NCI-H82 treated with DMSO at 0.1 percent for 48 hours (cell line): Measurements from ENCODE around the gene IGIP.

Experiments
- DNase-seq: peaks from one replicate; lab custom pipeline; 2025; ENCODE audit not compliant: unreplicated experiment; lab: John Stamatoyannopoulos, UW

IGIP gene

DNA sequence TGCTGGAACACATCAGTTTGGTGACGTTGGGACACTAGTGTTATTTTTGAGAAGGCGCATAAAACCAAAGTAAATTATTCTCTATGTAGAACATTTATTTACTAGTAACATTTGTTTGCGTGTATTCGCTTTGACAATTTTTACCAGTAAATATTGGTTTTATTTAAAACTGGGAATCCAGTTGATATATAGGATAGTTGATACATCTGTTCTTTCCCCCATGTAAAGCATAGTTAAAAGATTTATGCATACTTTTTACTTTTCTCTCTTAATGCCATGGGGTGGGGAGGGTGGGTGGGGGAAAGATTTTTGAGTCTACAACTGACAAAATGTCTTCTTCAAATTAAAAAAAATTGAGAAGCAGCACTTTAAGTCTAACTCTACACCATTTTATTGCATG lies at the start of gene IGIP:
Gene IGIP (plus strand): TSS at position 301 of the 400 bp plus-strand sequence. CDS start 2,540 bp downstream, outside the sequence.
- no peak for DNase-seq

DNA sequence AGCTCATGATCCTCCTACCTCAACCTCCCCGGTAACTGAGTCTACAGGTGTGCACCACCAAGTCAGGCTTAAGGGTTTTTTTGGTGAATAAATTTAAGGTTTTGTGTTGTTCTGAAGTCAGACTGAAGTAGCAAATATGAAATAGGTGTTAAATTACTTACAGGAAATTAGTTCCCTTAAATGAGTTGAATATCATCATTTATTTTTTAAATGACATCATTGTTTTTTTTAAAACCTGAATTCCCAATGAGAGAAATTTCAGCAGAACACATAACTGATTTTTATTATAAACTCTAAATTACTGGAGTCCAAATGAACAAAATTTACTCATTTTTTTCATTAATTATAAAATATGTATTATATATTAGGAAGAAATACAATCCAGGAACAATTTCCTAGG lies 49.6 kb upstream of the IGIP start:
- no peak for DNase-seq

DNA sequence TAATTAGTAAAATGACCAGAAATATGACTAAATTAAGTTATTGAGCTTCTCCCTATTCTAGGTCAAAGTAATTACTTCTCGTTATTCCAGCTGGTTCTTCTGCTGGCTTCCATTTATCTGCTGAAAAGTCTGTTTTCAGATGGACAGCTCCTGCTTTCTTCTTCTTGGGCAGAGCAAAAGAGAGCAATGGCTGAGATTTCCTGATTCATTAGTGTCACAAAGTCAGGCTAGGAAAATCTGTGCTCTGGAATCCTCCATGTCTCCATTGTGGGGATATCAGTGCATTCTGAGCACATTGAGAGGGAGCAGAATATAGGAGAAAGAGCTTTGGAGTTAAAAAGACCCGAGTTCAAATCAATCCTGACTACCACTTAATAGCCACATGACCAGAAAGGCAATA lies 48.9 kb upstream of the IGIP start:
- no peak for DNase-seq

DNA sequence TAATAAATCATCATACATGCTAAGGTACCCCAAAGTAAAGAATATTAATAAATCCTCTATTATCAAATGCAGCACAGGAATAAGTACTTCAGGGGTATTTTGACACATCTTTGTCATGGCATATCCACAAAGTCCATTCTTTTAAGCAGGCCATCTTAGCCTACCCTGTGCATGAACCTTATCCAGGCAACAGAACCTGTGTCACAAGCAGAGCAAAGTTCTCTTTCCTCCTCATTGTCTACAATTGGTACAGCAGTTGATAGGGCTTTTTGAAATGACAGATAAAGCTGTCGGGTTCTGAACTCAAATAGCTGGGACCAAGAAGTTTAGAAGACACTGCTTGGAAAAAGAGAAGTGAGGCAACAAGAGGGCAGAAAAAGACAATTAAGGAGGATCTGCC lies 42.6 kb upstream of the IGIP start:
- no peak for DNase-seq

DNA sequence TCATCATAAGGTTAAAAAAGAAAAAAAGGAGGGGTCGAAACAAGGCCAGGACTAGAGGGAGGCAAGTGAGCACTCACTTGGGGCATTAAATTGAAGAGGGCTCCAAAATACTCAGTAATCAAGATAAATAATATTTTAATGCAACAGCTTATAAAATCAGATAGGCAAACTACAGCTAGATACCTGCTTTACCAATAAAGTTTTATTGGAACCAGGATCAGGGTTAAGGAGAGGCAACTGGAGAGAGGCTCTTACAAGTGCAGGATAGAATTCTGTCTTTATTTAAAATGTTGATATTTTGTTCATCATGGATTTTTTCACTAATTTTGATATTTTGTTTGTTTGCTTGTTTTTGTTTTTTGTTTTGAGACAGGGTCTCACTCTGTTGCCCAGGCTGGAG lies 42.1 kb upstream of the IGIP start:
- DNase-seq, result no peak

DNA sequence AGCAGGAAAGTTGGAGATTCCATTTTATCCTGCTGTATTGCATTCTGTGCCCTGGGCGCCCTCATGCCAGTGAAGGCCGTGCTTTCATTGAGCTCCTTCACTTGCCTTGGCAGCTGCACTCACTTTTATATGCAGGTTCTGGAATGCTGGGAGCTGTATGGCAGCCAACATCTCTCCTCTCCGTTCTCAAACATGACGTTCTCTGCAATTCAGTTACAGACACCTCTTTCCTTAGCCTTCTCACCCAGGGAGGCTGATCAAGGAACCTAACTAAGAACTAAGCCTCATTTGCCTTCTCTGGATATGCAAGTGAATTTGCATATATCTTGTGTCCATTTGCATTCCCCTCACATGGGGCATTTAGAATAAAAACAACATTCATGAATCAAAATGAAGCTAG lies 41.2 kb upstream of the IGIP start:
- DNase-seq, result no peak

DNA sequence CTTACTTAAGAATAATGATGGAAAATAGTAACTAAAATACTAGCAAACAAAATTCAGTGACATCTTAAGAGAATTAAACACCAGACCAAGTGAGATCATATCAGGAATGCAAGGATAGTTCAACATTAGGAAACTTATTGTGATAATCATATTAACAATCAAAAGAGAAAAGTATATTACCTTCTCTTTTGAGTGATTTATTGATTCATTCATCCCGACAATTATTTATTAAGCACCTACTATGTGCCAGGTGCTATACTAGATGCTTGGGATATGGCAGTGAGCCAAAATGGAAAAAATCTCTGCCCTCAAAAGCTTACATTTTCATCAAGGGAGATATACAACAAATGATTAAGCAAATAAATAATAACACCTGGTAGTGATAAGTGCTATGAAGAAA lies 35.5 kb upstream of the IGIP start:
- DNase-seq, result no peak

DNA sequence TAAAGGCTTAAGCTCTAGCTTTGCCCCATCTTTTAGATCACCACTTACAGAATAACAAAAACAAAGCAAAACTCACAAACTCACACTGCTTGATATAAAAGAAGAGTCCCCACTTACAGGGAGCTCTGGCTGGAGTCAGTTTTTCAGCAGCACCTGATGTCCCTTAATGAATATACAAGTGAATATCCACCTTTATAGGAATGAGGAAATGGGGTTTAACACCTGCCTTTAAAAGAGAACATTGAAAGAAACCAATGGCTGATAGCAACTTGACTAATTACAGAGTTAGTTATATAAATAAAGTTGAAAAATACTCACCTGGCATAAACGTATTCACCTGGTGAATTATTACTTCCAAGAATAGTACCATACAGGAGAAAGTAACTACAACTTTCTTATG lies 32.6 kb upstream of the IGIP start:
- no peak for DNase-seq

DNA sequence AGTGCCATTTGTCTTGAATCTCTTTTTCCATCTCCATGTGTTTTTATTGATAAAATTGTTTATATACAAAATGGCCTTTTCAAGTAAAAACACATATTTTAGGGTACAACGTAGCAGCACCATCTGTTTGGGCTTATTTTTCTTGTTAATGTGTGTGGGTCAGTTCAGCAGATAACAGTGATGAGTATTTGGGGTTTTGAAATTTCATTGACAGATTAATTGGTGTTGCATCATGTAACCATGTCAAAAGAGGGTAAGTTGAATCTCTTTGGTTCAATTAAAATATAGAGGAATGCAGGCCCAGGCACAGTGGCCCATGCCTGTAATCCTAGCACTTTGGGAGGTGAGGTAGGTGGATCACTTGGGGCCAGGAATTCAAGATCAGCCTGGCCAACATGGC lies 31.9 kb upstream of the IGIP start:
- no peak for DNase-seq

DNA sequence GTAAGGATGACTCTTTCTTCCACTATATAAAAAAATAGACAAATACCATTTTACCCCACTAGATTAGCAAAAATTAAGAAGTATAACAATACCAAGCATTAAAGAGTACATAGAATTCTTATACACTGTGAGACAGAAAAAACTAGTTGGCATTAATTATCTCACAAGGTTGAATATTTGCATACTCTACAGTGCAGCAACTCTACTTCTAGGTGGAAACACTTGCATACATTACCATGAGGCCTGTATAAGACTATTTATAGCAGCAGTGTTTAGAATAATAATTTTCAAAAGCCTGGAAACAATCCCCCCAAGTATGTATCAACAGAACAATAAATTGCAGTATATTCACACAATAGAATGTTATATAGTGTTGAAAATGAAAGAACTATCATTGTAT lies 30.8 kb upstream of the IGIP start:
- no peak for DNase-seq

DNA sequence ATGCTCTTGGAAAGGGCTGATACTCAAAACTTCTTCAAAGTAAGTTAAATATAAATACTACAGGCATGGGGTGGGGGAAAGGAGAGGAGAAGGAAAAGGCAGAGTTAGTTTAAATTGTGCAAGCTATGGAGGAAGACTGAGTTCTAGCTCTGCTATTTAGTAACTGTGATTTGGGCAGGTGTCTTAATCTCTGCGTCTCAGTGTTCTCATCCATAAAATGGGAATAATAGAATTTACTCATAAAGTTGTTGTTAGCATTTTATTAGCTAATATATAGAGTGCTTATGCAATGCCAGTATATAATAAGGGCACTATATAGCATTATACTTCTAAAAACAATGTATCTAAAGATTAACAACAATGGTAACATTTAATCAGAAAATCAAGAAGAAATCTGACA lies 24.6 kb upstream of the IGIP start:
- no peak for DNase-seq

DNA sequence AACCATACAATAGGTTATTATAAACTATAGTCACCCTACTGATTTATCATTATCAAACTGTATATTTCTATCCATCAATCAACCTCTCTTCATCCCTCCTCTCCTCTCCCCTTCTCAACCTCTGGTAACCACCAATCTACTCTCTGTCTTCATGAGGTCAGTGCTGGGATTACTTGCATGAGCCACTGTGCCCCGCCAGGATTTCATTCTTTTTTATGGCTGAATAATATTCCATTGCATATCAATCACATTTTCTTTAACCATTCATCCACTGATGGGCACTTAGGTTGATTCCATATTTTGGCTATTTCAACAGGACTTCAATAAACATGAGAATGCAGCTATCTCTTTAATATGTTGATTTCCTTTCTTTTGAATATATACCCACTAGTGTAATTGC lies 22.6 kb upstream of the IGIP start:
- DNase-seq, result no peak

DNA sequence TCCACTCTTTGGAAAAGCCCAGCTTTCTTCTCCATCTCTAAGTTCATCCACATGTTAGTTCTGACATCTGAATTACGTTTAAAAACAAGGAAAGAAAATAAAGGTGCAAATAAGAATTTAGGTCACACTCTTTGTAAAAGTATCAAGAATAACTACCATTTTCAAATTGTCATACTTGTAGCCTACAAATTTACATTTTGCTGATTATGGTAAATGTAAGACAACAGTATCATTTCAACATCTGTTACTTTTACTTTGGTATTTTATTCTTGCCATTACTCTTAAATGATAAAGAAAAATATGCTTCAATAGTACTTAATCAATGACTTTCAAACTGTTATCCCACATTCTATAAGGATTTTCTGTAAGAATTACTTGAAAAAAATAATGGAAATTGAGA lies 21.6 kb upstream of the IGIP start:
- no peak for DNase-seq

DNA sequence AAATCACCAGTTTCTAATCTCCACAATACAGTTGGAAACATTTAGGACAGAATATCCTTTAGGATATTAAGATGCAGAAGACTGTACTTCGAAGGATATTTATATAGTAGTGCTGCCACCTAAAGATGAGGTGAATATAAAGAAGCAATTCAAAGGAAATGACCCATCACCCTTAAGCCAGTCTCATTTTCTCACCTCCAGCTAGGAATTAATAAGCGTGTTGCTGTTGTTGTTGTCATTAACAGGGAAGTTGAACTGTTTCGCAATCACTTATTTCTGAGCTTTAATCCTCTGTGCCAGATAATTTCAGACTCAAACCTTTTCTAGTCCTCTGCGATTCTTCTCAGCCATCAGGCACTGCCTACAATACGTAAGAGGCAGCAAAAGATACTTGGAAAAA lies 19.6 kb upstream of the IGIP start:
- DNase-seq, result no peak

DNA sequence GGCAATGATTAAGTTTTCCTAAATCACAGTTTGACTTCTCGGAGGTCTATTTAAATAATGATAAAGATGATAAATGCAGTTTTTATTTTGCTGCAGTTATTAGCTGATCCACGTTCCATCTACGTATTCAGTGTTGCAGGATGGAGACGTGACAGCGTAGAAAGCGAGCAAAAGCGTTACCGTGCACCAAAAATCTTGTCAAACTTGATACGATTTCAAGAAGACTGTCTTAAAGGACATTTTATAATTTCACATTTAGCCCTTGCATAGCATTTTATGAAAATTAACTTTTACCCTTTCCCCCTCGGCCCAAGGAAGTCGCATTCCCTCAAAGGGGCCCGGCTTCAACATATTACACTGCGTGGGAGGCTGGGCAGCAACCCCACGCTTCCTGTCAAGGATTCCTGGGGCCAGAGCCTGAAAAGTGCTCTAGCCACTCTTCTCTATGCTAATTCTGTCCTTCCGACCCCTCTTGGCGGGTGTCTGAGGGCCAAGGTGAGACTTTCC lies 18.9 kb upstream of the IGIP start:
- DNase-seq, result no peak

DNA sequence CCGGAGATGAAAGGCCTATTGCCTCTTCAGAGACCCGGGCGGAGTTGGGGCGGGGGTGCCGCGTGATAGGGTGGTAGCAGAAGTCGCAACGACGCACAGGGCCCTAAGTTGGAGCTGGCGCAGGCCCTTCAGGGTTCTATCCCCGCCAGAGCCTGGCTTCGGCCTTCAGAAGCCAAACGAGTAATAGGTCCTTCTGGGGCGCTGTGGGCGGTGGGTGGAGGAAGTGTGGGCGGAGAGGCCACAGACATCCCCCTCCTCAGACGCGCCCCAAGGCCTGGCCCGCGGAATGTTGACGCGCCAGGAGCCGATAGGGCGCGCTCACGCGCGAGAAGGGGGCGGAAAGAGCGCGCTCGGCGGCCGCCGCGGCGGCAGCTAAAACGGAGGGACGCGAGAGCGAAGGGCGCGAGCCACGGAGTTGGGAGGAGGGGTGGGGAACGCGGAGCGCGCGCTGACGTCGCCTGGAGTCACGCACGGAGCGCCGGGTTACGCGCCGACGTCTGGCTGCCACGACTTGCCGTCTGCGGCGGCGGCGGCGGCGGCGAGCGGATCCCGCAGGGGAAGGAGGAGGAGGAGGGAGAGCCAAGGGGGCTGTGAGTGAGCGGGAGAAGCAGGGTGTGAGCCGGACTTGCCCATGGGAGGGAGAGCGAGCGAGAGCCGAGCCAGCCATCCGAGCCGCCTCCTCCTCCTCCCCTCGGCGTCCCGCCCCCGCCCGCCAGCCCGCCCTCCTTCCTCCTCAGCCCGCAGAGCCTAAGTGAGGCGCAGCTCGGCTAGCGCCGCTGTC lies 18.2 kb upstream of the IGIP start:
- DNase-seq, result peak; percentile 67

DNA sequence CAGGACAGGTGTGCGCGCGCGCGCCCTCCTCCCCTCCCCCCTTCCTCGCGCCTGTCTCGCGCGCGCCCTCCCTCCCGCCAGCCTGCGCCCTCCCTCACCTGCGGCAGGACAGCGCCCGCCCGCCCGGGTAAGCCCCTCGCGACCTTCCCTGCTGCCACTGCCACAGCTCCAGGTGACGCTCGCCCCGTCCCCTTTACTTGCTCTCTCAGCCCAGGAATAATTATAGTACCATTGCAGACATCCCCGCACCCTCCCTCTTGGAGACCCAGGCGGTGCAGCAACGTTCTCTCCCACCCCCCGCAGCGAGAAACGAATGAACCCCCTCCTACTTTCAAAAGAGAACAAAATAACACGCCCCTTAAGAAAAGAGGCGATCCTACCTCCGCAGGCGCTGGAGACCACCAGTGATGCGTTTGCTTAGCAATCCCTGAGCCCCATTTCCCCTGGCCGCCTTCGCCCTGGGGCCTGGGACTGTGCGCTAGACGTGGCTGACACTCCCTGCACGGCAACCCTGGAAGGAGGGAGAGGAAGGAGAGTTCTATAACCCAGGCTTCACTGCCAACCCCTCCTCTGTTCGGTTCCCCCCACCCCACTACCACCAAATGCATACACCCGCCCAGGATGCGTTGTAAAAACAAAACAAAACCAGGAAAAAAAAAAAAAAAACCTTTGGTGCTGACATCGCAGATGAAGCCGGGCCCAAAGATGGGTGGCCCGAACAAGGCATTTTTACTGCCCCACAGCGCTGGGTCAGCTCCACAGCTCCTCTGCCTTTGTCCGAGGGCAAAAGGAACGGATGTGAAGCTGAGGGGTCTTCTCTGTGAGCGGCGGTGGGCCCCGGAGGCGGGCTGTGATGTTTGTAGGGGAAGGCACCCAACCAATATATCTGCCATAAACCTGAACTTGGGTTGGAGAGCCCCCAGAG lies 17.4 kb upstream of the IGIP start:
- no peak for DNase-seq

DNA sequence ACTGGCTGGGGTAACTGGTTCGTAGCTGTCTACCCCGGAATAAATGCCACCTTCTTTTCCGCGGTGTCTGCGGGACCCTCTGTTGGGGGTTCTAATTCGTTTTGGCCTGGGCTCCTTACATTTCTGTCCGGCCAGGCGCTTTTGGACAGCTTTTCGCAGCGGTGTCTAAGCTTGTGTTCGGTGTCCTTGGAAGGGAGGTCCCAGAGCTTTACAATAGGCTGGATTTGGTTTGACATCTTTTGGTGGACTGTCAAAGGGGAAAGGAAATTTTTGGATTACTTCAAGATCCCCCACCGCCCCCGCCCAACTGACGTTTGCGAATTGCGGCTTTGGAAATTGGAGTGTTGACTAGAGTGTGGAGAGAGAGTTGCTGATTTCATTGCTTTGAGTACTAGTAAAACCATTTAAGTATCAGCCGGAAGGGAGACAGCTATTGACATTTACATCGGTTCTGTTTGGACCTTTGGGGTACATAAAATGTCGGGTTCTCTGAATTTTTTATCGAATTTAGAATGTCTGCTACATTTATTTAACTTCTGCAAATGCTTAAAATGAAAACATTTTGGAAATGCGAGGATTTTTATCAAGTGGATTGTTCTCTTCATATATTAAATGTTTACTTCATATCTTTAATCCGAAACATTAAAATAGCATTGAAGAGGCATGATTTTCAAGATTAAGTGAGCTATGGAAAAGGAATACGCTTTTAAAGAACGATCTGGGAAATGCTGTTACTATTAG lies 16.5 kb upstream of the IGIP start:
- DNase-seq, result no peak

DNA sequence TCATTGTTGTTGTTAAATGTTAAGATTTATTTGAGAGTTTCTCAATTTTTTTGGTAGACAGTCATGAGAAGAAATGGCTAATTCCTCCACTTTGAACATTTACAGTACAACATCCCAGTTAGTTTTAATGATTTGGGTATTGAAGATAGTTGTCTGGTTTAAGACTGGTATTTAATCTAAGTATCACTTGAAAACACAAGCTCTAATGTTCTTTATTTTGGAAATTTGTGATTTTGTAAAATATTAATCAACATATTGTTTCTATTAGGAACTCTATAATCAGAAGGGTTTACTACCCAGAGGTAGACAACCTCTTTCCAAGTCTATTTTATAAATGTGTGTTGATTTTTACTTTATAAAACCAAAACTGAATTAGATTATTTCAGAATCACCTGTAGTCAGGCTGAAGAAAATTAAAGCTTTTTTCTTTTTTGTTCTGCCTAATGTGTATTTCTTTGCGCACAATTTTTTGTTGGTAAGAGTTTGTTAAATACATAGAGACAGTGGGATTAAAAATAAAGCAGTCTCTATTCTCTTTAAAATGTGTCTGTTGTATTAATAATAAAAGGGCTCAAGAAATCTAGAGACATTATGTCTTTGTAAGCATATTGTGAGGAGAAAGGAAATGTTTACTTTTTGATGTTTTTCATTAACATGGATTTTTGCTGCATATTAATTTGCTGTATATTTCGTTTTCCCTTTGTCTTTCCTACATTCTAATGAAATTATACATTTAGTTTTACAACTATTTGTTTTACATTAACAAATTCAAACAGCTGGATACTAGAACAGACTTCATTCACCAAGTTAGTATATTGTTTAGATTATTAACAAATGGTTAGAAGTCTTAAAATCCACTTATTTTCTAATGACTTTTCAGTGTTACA lies 15.7 kb upstream of the IGIP start:
- no peak for DNase-seq

DNA sequence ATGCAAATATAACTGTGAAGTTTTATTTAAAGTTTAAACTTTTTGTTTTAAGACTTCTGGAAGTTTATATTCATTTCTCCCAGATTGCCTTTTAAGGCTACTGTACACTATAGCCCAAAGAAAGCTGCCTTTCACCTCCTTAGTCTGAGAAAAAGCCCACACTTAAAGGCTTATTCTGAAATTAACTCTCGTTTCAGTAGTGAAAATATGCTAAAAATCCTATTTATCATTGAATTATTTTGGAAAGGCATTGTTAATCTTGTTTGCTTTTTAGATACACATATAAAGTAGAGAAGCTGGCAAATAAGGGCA lies 15.1 kb upstream of the IGIP start:
- no peak for DNase-seq
